GM12865 (cell line): ENCODE data around the gene CELF2.
A peak's percentile ranks its signal among the peaks of the same experiment; 100 is the strongest.

Experiments
- DNase-seq: peaks from one replicate; pipeline ENCODE4 v3.0.0; 2010; ENCODE audit warnings: low read depth
- H3K4me3 ChIP-seq: 2 replicates; pipeline ENCODE4 v1.5.1; 2011; ENCODE audit warnings: mild to moderate bottlenecking, low read depth, low read length, control low read depth
- TF ChIP-seq, protein P1 (sequence below): IDR thresholded peaks from 2 replicates; pipeline ENCODE4 v1.5.1; 2011; ENCODE audit warnings: low read length, control low read depth, low read depth, inconsistent platforms; ENCODE audit not compliant: insufficient read depth; ENCODE audit errors: missing control alignments

CELF2 gene

DNA sequence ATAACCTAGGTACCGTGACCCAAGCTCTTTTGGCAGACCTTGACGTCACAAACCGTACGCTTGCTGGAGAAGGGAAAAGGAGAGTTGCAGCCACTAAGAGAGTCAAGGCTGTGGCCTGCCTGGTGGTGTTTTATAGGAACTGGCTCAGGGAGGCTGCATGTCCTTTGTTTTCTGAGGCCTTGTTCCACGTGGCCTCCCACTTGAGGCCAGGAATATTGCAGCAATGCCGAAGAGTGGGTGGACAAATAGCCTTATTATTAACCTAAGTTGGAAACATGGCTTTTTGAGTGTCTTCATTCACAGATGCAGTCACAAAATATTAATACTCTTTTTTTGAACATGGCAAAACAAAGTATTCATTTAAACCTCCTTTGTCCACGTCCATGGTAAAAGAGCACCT lies 178.0 kb downstream of the CELF2 start:
- no peak for DNase-seq
- TF ChIP-seq, protein P1, sequence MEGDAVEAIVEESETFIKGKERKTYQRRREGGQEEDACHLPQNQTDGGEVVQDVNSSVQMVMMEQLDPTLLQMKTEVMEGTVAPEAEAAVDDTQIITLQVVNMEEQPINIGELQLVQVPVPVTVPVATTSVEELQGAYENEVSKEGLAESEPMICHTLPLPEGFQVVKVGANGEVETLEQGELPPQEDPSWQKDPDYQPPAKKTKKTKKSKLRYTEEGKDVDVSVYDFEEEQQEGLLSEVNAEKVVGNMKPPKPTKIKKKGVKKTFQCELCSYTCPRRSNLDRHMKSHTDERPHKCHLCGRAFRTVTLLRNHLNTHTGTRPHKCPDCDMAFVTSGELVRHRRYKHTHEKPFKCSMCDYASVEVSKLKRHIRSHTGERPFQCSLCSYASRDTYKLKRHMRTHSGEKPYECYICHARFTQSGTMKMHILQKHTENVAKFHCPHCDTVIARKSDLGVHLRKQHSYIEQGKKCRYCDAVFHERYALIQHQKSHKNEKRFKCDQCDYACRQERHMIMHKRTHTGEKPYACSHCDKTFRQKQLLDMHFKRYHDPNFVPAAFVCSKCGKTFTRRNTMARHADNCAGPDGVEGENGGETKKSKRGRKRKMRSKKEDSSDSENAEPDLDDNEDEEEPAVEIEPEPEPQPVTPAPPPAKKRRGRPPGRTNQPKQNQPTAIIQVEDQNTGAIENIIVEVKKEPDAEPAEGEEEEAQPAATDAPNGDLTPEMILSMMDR = no peak
- no peak overlapping the region for H3K4me3 ChIP-seq

DNA sequence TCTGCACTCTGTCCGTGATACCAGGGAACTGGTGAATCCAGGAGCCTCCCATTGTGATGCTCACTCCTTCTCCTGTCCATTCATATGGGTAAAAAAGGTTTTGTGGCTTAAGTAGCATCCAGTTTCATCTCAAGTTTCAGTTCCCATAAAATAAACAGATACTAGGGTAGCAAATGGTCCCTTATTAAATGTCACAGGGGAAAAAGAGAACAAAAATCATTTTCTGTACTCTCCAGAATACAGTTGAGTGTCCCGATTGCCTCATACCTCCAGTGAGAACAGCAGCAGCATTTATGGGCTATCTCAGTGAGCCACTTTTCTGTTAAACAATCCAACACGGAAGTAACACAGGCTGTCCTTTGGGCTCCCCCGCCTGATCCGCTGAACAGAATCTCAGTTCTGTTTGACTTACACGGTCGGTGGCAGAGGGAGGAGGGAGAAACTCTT lies 179.6 kb downstream of the CELF2 start:
- DNase-seq = peak; percentile 78
- peak overlapping the region; percentile 33 for H3K4me3 ChIP-seq
- TF ChIP-seq, protein P1 = no peak

DNA sequence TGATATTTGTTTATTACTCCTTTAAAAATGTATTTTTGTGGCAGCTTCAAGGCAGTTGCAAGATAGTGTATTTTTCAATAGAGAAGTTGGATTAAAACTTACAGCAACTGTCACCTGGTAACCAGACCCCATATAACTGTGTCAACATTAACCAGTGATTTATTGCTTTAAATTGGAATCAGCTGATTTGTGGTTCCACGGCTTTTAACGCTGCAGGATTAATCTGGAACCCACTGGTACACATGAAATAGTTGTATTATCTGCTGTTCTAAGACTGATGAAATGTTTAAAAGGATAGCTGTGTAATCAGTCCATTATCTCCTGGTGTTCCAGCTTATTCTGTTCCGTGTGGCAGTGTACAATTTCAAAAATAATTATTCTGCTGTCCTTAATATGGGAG lies 180.2 kb downstream of the CELF2 start:
- TF ChIP-seq, protein P1 = no peak
- H3K4me3 ChIP-seq = peak overlapping the region; percentile 7
- no peak for DNase-seq

DNA sequence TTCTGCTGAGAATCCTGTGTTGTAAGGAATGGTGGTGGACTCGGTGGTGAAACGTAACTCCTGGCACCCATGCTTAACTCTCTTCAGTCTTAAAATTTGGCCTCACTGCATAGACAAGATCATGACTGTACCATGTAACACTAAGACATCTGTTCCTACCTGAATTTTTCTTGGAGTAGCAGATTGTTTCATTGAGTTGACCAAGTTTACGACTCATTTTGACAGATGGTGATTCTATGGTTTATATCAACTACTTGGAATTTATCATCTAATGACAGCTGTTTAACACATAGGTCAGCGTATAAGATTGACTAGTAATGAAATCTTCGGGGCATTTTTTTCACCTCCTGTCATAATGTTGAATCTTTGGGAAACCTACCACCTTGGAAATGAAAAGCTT lies 184.2 kb downstream of the CELF2 start:
- no peak overlapping the region for H3K4me3 ChIP-seq
- TF ChIP-seq, protein P1 = no peak

DNA sequence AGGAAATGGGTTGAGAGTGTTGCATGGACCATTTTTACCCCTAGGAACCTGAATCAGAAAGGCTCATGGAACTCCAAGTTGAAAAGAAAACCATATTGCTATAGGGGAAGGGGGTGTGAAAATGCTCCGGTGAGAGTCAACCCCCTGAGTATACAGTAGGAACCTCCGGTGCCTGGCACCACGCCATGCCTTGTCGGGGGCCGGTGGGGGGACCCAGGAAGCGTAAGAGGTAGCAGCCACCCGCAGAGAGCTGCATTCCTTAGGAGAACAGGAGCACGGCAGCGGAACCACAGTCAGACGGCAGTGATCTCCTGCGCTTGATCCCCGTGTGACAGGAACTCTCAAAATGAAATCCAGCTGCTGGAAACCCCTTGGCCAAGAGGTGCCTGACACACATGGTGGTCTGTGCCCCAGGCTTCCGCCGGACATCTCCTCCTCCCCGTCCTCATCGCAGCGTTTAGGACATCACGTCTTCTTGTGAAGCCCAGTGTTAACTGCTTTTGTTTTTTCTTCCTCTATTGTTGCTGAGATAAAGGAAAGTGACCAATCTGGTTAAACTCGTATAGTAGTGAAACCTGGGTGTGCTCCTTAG lies 186.8 kb downstream of the CELF2 start:
- TF ChIP-seq, protein P1 = no peak
- no peak overlapping the region for H3K4me3 ChIP-seq
- no peak for DNase-seq

More for the DNA sequence above, 184.2 kb downstream of the CELF2 start:
- no peak for DNase-seq

DNA sequence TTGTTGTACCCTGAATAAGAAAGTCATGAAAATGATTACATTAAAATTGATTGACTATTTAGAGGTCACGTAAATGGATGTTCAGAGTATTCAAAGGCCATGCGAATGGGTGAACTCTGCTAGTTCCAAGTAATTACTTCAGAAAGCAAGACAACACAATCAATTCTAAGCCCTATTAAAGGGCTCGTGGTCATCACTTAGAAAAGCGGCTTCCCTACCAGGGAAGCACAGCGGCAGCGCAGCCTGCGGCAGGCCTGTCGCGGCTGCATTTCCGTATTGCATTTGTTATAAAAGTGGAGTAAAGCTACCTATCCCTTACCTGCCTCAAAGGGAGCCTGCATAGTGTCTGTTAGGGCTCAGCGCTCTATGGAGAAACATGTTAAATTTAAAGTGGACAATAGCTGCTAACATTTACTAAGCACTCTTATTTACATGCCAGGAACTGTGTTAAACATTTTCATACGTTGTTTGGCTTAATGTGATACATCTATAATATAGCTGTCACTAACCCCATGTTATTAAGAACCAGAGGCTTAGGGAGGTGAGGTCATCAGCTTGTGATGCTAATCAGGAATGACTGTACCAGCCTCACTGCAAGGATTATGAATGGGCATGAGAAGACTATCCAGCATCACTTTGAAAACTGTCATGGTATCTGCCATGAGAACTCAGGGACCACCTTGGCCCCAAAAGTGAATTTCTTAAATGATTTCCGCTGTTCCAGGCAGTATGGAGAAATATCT lies 187.5 kb downstream of the CELF2 start:
- no peak overlapping the region for H3K4me3 ChIP-seq
- DNase-seq = no peak
- TF ChIP-seq, protein P1 = no peak
